ENCODE data around the gene IBSP.

IBSP gene

GRCh38 chr4:87838890-87839591 lies 39.7 kb downstream of the IBSP start:
- DNase-seq, result no peak

GRCh38 chr4:87839592-87839946 lies 40.2 kb downstream of the IBSP start:
- DNase-seq, result no peak

DNA sequence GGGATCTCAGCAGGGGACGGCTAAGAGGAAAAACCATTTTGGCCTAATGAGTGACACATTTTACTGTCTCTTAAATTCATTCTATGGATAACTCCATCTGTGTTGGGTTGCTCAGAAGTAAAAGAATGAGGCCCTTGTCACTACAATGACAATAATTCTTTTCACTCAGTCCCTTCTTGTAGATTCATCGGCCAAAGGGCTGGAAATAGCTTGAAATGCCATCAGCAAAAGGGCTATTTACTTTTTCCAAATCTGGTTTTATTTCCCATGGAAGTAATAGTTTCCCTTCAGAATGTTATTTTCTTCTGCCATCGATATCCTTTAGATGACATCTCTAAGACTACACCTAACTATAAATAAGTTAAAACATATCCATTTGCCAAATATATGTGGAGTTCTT lies 40.8 kb downstream of the IBSP start:
- no peak for DNase-seq

DNA sequence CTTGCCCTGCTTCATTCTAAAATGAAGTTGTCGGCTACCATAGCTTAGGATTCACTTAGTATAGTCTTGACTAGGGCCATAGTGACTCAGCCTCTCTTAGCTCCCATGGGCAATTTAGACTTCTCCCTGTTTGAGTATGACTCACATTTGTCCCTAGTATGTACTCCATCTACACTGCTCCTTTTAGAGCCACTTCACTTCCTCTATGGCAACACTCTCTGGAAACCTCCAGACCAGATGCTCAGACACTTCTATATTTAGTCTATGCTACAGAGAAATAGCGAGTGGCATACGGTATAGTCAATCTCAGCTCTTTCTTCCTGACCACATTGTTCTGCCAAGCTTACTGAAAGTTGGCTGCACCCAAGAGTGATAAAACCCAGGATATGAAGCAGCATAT lies 44.6 kb downstream of the IBSP start:
- DNase-seq, result peak; percentile 82

- DNase-seq, result no peak
Measured at GRCh38 chr4:87844452-87844851, 45.1 kb downstream of the IBSP start.

- no peak for DNase-seq
Measured at GRCh38 chr4:87846226-87846625, 46.9 kb downstream of the IBSP start.

- DNase-seq, result peak; percentile 35
Measured at GRCh38 chr4:87848622-87849351, 49.4 kb downstream of the IBSP start.

DNA sequence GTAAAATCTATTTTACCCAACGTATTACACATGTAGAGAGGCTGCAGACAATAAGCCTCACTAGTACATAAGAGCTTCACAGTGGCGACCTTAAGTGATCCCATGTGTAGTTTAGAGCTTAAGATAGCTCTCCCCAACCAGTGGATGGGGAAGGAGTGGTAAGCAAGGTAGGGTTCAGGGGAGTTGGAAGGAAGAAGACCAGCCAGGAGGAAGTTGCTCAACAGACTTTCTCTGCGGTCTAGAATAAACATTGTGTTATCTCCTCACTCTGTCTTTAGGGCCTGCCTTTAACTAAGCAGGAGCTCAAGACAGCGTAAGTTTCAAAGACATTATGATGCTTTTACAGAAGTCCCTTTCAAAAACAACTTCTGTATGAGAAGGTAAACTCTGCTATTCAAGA lies 50.3 kb downstream of the IBSP start:
- peak; percentile 68 for DNase-seq

DNA sequence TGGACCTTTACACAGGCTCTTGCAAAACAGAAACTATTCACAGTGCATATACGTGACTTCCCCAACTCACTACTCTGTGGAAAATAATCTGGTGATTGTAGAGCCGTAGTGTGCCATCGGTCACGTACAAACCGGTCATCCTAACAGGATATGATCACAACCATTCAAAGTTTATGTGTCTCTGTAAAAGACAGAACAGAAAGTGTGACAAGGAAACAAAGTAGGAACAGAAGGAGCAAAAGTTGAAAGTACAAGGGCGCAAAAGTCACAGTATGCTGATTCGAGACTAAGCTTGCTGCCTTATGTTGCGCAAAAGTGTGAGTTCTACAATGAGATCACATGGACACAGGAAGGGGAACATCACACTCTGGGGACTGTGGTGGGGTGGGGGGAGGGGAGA lies 52.0 kb downstream of the IBSP start:
- DNase-seq, result no peak

GRCh38 chr4:87851953-87852352 lies 52.6 kb downstream of the IBSP start:
- DNase-seq, result no peak

- DNase-seq, result no peak
Measured at GRCh38 chr4:87853108-87853507, 53.8 kb downstream of the IBSP start.

DNA sequence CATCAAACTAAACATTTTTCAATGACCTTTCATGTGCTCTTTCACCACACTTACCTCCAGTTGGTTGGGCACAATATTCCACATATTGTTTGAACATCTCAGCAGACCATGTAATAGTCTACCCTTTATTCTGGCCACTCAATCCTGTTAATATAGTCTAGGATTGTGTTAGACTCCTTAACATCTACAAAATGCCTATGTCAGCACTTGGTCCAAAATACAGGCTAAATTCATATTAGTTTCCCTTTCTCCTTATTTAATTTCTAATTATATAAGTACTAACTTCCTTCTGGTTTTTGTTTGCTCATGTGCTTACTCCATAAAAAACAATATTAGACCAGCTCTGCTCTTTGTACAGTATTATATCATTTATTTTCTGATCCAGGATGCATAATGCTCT lies 54.5 kb downstream of the IBSP start:
- no peak for DNase-seq

GRCh38 chr4:87855559-87855958 lies 56.2 kb downstream of the IBSP start:
- DNase-seq, result no peak

- DNase-seq, result no peak
Measured at GRCh38 chr4:87856816-87857215, 57.5 kb downstream of the IBSP start.

- no peak for DNase-seq
Measured at GRCh38 chr4:87857789-87858188, 58.4 kb downstream of the IBSP start.

Data from SIG-M5 (cell line).